ENCODE data around the gene MUC5AC.

MUC5AC gene

GRCh38 chr11:1116666-1117390 is 40.9 kb upstream of the MUC5AC start:
- H3K4me3 ChIP-seq (ENCODE audit: low read depth, low read length), result no peak overlapping the region
- H3K27me3 ChIP-seq (ENCODE audit: control insufficient read depth, insufficient read depth, low read length), result no peaks in the 10 kb centered on the region
- no peak overlapping the region for H3K9ac ChIP-seq (ENCODE audit: low read depth, low read length)
- H3K9me3 ChIP-seq (ENCODE audit: control insufficient read depth, insufficient read depth, low read length), result no peaks in the 10 kb centered on the region
- H3K4me1 ChIP-seq (ENCODE audit: control insufficient read depth, insufficient read depth, low read length), result no peaks in the 10 kb centered on the region
- no peaks in the 10 kb centered on the region for H3K36me3 ChIP-seq (ENCODE audit: control insufficient read depth, insufficient read depth, low read length)

- Histone ChIP-seq H3K9ac (ENCODE audit: low read depth, low read length) (no peak overlapping the region), H3K27me3 (ENCODE audit: control insufficient read depth, insufficient read depth, low read length) (no peaks in the 10 kb centered on the region), H3K4me3 (ENCODE audit: low read depth, low read length) (no peak overlapping the region), H3K9me3 (ENCODE audit: control insufficient read depth, insufficient read depth, low read length) (no peaks in the 10 kb centered on the region), H3K36me3 (ENCODE audit: control insufficient read depth, insufficient read depth, low read length) (no peaks in the 10 kb centered on the region), H3K4me1 (ENCODE audit: control insufficient read depth, insufficient read depth, low read length) (no peaks in the 10 kb centered on the region)
These were observed 39.8 kb upstream of the MUC5AC start for GRCh38 chr11:1117992-1118391.

GRCh38 chr11:1118755-1119603 is 38.8 kb upstream of the MUC5AC start:
- H3K4me3 ChIP-seq (ENCODE audit: low read depth, low read length), result no peak overlapping the region
- H3K9me3 ChIP-seq (ENCODE audit: control insufficient read depth, insufficient read depth, low read length), result no peaks in the 10 kb centered on the region
- no peaks in the 10 kb centered on the region for H3K36me3 ChIP-seq (ENCODE audit: control insufficient read depth, insufficient read depth, low read length)
- H3K27me3 ChIP-seq (ENCODE audit: control insufficient read depth, insufficient read depth, low read length), result no peaks in the 10 kb centered on the region
- no peak overlapping the region for H3K9ac ChIP-seq (ENCODE audit: low read depth, low read length)
- no peaks in the 10 kb centered on the region for H3K4me1 ChIP-seq (ENCODE audit: control insufficient read depth, insufficient read depth, low read length)

GRCh38 chr11:1119604-1120146 is 38.1 kb upstream of the MUC5AC start:
- Histone ChIP-seq H3K4me1 (ENCODE audit: control insufficient read depth, insufficient read depth, low read length) (no peaks in the 10 kb centered on the region), H3K36me3 (ENCODE audit: control insufficient read depth, insufficient read depth, low read length) (no peaks in the 10 kb centered on the region), H3K9me3 (ENCODE audit: control insufficient read depth, insufficient read depth, low read length) (no peaks in the 10 kb centered on the region), H3K9ac (ENCODE audit: low read depth, low read length) (no peak overlapping the region), H3K27me3 (ENCODE audit: control insufficient read depth, insufficient read depth, low read length) (no peaks in the 10 kb centered on the region), H3K4me3 (ENCODE audit: low read depth, low read length) (no peak overlapping the region)

GRCh38 chr11:1120532-1121330 is 37.0 kb upstream of the MUC5AC start:
- Histone ChIP-seq H3K36me3 (ENCODE audit: control insufficient read depth, insufficient read depth, low read length) (no peaks in the 10 kb centered on the region), H3K27me3 (ENCODE audit: control insufficient read depth, insufficient read depth, low read length) (no peaks in the 10 kb centered on the region), H3K4me1 (ENCODE audit: control insufficient read depth, insufficient read depth, low read length) (no peaks in the 10 kb centered on the region), H3K4me3 (ENCODE audit: low read depth, low read length) (no peak overlapping the region), H3K9ac (ENCODE audit: low read depth, low read length) (no peak overlapping the region), H3K9me3 (ENCODE audit: control insufficient read depth, insufficient read depth, low read length) (no peaks in the 10 kb centered on the region)

- H3K4me3 ChIP-seq (ENCODE audit: low read depth, low read length), result no peak overlapping the region
- H3K36me3 ChIP-seq (ENCODE audit: control insufficient read depth, insufficient read depth, low read length), result no peaks in the 10 kb centered on the region
- no peaks in the 10 kb centered on the region for H3K27me3 ChIP-seq (ENCODE audit: control insufficient read depth, insufficient read depth, low read length)
These were observed 36.4 kb upstream of the MUC5AC start for GRCh38 chr11:1121331-1121812.

GRCh38 chr11:1121813-1122663 is 35.7 kb upstream of the MUC5AC start:
- H3K27me3 ChIP-seq (ENCODE audit: control insufficient read depth, insufficient read depth, low read length), result no peaks in the 10 kb centered on the region
- H3K4me3 ChIP-seq (ENCODE audit: low read depth, low read length), result no peak overlapping the region
- H3K9me3 ChIP-seq (ENCODE audit: control insufficient read depth, insufficient read depth, low read length), result no peaks in the 10 kb centered on the region
- H3K36me3 ChIP-seq (ENCODE audit: control insufficient read depth, insufficient read depth, low read length), result no peaks in the 10 kb centered on the region
- H3K4me1 ChIP-seq (ENCODE audit: control insufficient read depth, insufficient read depth, low read length), result no peaks in the 10 kb centered on the region
- H3K9ac ChIP-seq (ENCODE audit: low read depth, low read length), result no peak overlapping the region

More at GRCh38 chr11:1121331-1121812, 36.4 kb upstream of the MUC5AC start:
- no peak overlapping the region for H3K9ac ChIP-seq (ENCODE audit: low read depth, low read length)
- H3K9me3 ChIP-seq (ENCODE audit: control insufficient read depth, insufficient read depth, low read length), result no peaks in the 10 kb centered on the region
- H3K4me1 ChIP-seq (ENCODE audit: control insufficient read depth, insufficient read depth, low read length), result no peaks in the 10 kb centered on the region

GRCh38 chr11:1122664-1123002 is 35.1 kb upstream of the MUC5AC start:
- Histone ChIP-seq H3K9ac (ENCODE audit: low read depth, low read length) (no peak overlapping the region), H3K9me3 (ENCODE audit: control insufficient read depth, insufficient read depth, low read length) (no peaks in the 10 kb centered on the region), H3K4me1 (ENCODE audit: control insufficient read depth, insufficient read depth, low read length) (no peaks in the 10 kb centered on the region), H3K27me3 (ENCODE audit: control insufficient read depth, insufficient read depth, low read length) (no peaks in the 10 kb centered on the region), H3K36me3 (ENCODE audit: control insufficient read depth, insufficient read depth, low read length) (no peaks in the 10 kb centered on the region), H3K4me3 (ENCODE audit: low read depth, low read length) (no peak overlapping the region)

- H3K36me3 ChIP-seq (ENCODE audit: control insufficient read depth, insufficient read depth, low read length), result no peaks in the 10 kb centered on the region
- no peak overlapping the region for H3K9ac ChIP-seq (ENCODE audit: low read depth, low read length)
- H3K4me3 ChIP-seq (ENCODE audit: low read depth, low read length), result no peak overlapping the region
- no peaks in the 10 kb centered on the region for H3K27me3 ChIP-seq (ENCODE audit: control insufficient read depth, insufficient read depth, low read length)
- H3K4me1 ChIP-seq (ENCODE audit: control insufficient read depth, insufficient read depth, low read length), result no peaks in the 10 kb centered on the region
- H3K9me3 ChIP-seq (ENCODE audit: control insufficient read depth, insufficient read depth, low read length), result no peaks in the 10 kb centered on the region
These were observed 33.8 kb upstream of the MUC5AC start for GRCh38 chr11:1123970-1124369.

- Histone ChIP-seq H3K4me1 (ENCODE audit: control insufficient read depth, insufficient read depth, low read length) (no peaks in the 10 kb centered on the region), H3K4me3 (ENCODE audit: low read depth, low read length) (no peak overlapping the region), H3K27me3 (ENCODE audit: control insufficient read depth, insufficient read depth, low read length) (no peaks in the 10 kb centered on the region), H3K9me3 (ENCODE audit: control insufficient read depth, insufficient read depth, low read length) (no peaks in the 10 kb centered on the region), H3K9ac (ENCODE audit: low read depth, low read length) (no peak overlapping the region), H3K36me3 (ENCODE audit: control insufficient read depth, insufficient read depth, low read length) (no peaks in the 10 kb centered on the region)
These were observed 31.9 kb upstream of the MUC5AC start for GRCh38 chr11:1125803-1126202.

GRCh38 chr11:1126491-1126926 is 31.2 kb upstream of the MUC5AC start:
- H3K4me3 ChIP-seq (ENCODE audit: low read depth, low read length), result no peak overlapping the region
- H3K9ac ChIP-seq (ENCODE audit: low read depth, low read length), result no peak overlapping the region
- H3K9me3 ChIP-seq (ENCODE audit: control insufficient read depth, insufficient read depth, low read length), result no peaks in the 10 kb centered on the region
- no peaks in the 10 kb centered on the region for H3K36me3 ChIP-seq (ENCODE audit: control insufficient read depth, insufficient read depth, low read length)
- H3K27me3 ChIP-seq (ENCODE audit: control insufficient read depth, insufficient read depth, low read length), result no peaks in the 10 kb centered on the region
- no peaks in the 10 kb centered on the region for H3K4me1 ChIP-seq (ENCODE audit: control insufficient read depth, insufficient read depth, low read length)

Data from iPS-15b (cell line).